ENCODE measurements around the gene ARID1B. TPM values are rescaled to one million over a fixed set of nuclear protein-coding genes. Genes with fewer than 3 reads are reported as not detected.

Gene ARID1B
- total RNA-seq, 1 experiment from 2014 or later: 35.6 TPM

GRCh38 chr6:157151989-157152388 is 374.8 kb downstream of the ARID1B start:
- no TSS peak for BruUV-seq (replicated peaks)
- intact Hi-C loops (cut with micrococcal nuclease): no loop called here
- no peaks in the 10 kb centered on the region for H3K9me3 ChIP-seq (ENCODE audit: control insufficient read depth in 1 of 2, insufficient read depth in 1 of 2, low read depth in 1 of 2, low read length in 2 of 2)

More at GRCh38 chr6:157151989-157152388, 374.8 kb downstream of the ARID1B start:
- H3K79me2 ChIP-seq (ENCODE audit: insufficient read depth, low read length): no peaks in the 10 kb centered on the region
- H3K4me2 ChIP-seq (ENCODE audit: low read length): no peak overlapping the region
- ChIA-PET RAD21 (ENCODE audit: low non-redundant PET in 1 of 2, low total read pairs in 2 of 2, uncharacterized antibody in 2 of 2, unreplicated experiment in 2 of 2) (no interaction called here), CTCF (no interaction called here), POLR2A (no interaction called here)
- H4K20me1 ChIP-seq (ENCODE audit: insufficient read depth): no peaks in the 10 kb centered on the region
- DNase-seq (ENCODE audit: low read depth, low spot score): no peak
- H3K9me2 ChIP-seq (ENCODE audit: insufficient read depth): no peaks in the 10 kb centered on the region
- TF ChIP-seq ZFX (IDR thresholded peaks at IDR 0.05) (no peak), SIN3A (IDR thresholded peaks at IDR 0.05; ENCODE audit: low read depth) (no peak), CBX3 (IDR thresholded peaks at IDR 0.05; ENCODE audit: low read depth) (no peak), POLR2A (IDR thresholded peaks at IDR 0.05; ENCODE audit: borderline replicate concordance, extremely low read depth, insufficient read depth, insufficient read length) (no peak), SP1 (IDR thresholded peaks at IDR 0.05; ENCODE audit: low read depth) (no peak), ELF1 (IDR thresholded peaks at IDR 0.05; ENCODE audit: borderline replicate concordance, low read depth) (no peak), FOSL1 (IDR thresholded peaks at IDR 0.05; ENCODE audit: low read depth) (no peak), EZH2phosphoT487 (IDR thresholded peaks at IDR 0.05; ENCODE audit: borderline replicate concordance) (no peak), RAD21 (IDR thresholded peaks at IDR 0.05; ENCODE audit: low read depth) (no peak), YY1 (IDR thresholded peaks at IDR 0.05; ENCODE audit: extremely low read depth, insufficient replicate concordance, low read depth, low read length) (no peak), MAX (IDR thresholded peaks at IDR 0.05) (no peak), ZNF274 (IDR thresholded peaks at IDR 0.05; ENCODE audit: low read depth, low read length) (no peak), SRF (IDR thresholded peaks at IDR 0.05; ENCODE audit: low read depth) (no peak)
- TF ChIP-seq, protein P1, sequence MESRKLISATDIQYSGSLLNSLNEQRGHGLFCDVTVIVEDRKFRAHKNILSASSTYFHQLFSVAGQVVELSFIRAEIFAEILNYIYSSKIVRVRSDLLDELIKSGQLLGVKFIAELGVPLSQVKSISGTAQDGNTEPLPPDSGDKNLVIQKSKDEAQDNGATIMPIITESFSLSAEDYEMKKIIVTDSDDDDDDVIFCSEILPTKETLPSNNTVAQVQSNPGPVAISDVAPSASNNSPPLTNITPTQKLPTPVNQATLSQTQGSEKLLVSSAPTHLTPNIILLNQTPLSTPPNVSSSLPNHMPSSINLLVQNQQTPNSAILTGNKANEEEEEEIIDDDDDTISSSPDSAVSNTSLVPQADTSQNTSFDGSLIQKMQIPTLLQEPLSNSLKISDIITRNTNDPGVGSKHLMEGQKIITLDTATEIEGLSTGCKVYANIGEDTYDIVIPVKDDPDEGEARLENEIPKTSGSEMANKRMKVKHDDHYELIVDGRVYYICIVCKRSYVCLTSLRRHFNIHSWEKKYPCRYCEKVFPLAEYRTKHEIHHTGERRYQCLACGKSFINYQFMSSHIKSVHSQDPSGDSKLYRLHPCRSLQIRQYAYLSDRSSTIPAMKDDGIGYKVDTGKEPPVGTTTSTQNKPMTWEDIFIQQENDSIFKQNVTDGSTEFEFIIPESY (IDR thresholded peaks at IDR 0.05; ENCODE audit: extremely low read depth, insufficient replicate concordance, low read length): no peak
- no peaks in the 10 kb centered on the region for H3K27me3 ChIP-seq (ENCODE audit: insufficient read depth, low read length)
- no peak for ATAC-seq
- no peaks in the 10 kb centered on the region for H3K36me3 ChIP-seq (ENCODE audit: control insufficient read depth in 1 of 2, insufficient read depth in 2 of 2, low read length in 2 of 2)
- H3K4me1 ChIP-seq (ENCODE audit: control insufficient read depth in 1 of 2, insufficient read depth in 2 of 2, low read length in 2 of 2): peaks cover 19 to 20% of the 10 kb centered on the region in 2 experiments
- no peak overlapping the region for H3K9ac ChIP-seq (ENCODE audit: low read length)
- no peak overlapping the region for H2AFZ ChIP-seq (ENCODE audit: low read depth, low read length, poor library complexity, severe bottlenecking)
- H3K4me3 ChIP-seq (replicated peaks in 1 of 2; ENCODE audit: low read depth in 1 of 2, low read length in 2 of 2): no peak overlapping the region
- no peak overlapping the region for H3K27ac ChIP-seq (ENCODE audit: low read depth, low read length)
